ENCODE data around the gene RAD51B.

Gene RAD51B

DNA sequence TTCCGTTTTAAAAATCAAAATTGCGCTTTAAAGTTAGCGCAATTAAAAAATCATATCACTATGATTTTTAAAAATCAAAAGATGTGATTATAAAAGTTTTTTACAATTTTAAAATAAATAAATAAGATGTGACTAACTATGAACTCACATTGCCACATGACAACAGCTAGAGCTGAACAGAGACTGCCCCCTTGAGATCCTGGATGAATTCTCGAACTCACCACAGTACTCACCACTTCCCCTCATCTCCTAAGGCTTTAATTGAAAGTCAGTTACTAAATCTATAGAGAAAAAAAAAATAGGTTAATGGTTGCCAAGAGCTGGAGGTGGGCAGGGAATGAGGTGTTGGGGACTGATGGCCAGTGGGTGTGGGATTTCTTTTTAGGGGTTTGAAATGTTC, 589.1 kb downstream of the RAD51B start:
- Histone ChIP-seq H3K9ac (ENCODE audit: insufficient read length) (no peak overlapping the region), H3K4me3 (no peak overlapping the region), H3K9me3 (ENCODE audit: low read depth, low read length) (no peaks in the 10 kb centered on the region), H3K36me3 (ENCODE audit: insufficient read depth, low read length) (no peaks in the 10 kb centered on the region), H3K27ac (no peak overlapping the region)
- no peak for DNase-seq (ENCODE audit: low read depth, low spot score)
- no peak for TF ChIP-seq EZH2 (IDR thresholded peaks at IDR 0.05)
- TF ChIP-seq POLR2AphosphoS5 (IDR thresholded peaks at IDR 0.05; ENCODE audit: borderline replicate concordance, low read depth, low read length) = no peak
- no peak for TF ChIP-seq FOXP2 (optimal IDR thresholded peaks at IDR 0.05; ENCODE audit: control extremely low read depth, extremely low read length, insufficient read depth)

DNA sequence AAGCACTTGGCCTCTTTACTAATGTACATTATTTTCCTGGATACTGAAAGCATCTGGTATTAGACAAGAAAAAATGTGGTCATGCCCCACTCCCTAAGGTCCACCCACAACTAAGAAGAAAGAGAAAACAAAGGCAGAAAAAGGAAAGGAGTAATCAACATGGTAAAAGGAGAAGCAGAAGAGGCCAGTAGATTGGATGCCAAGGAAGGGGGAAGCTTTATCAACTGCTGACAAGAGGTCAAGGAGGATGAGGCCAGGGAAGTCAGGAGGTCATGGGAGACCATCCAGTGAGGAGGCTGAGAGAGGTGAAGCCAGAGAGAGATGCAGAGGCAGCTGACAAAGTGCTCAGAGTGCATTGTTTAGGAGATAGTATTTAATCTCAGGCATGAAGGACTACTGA, 589.8 kb downstream of the RAD51B start:
- H3K4me3 ChIP-seq = no peak overlapping the region
- no peaks in the 10 kb centered on the region for H3K36me3 ChIP-seq (ENCODE audit: insufficient read depth, low read length)
- no peak overlapping the region for H3K9ac ChIP-seq (ENCODE audit: insufficient read length)
- no peaks in the 10 kb centered on the region for H3K9me3 ChIP-seq (ENCODE audit: low read depth, low read length)
- no peak overlapping the region for H3K27ac ChIP-seq
- TF ChIP-seq POLR2AphosphoS5 (IDR thresholded peaks at IDR 0.05; ENCODE audit: borderline replicate concordance, low read depth, low read length) = no peak
- TF ChIP-seq EZH2 (IDR thresholded peaks at IDR 0.05) = no peak
- TF ChIP-seq FOXP2 (optimal IDR thresholded peaks at IDR 0.05; ENCODE audit: control extremely low read depth, extremely low read length, insufficient read depth) = no peak
- no peak for DNase-seq (ENCODE audit: low read depth, low spot score)

GRCh38 chr14:68412505-68413465, 593.2 kb downstream of the RAD51B start:
- no peak overlapping the region for H3K27ac ChIP-seq

DNA sequence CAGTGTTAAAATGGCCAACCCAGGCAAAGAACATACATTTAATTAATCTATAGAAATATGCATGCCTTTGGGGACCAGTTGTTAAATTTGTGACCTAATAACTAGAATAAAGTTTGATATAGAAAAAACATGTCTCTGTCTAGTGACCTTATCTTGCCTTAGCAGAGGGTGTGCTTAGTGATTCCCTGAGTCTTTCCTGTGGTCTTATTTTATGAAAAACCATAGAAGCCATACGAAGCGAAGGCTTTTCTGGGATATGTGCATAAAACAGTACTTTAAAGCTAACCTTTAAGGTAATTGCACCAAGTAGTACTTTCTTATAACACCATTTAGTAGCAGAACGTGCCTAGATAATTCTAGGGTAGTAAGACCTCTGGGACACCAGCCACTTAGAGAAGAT, 593.9 kb downstream of the RAD51B start:
- no peak for DNase-seq (ENCODE audit: low read depth, low spot score)
- no peaks in the 10 kb centered on the region for H3K36me3 ChIP-seq (ENCODE audit: insufficient read depth, low read length)
- H3K9ac ChIP-seq (ENCODE audit: insufficient read length) = no peak overlapping the region
- H3K4me3 ChIP-seq = no peak overlapping the region
- TF ChIP-seq POLR2AphosphoS5 (IDR thresholded peaks at IDR 0.05; ENCODE audit: borderline replicate concordance, low read depth, low read length) (no peak), FOXP2 (optimal IDR thresholded peaks at IDR 0.05; ENCODE audit: control extremely low read depth, extremely low read length, insufficient read depth) (no peak), EZH2 (IDR thresholded peaks at IDR 0.05) (no peak)
- no peak overlapping the region for H3K27ac ChIP-seq
- H3K9me3 ChIP-seq (ENCODE audit: low read depth, low read length) = no peaks in the 10 kb centered on the region

More at GRCh38 chr14:68412505-68413465, 593.2 kb downstream of the RAD51B start:
- H3K36me3 ChIP-seq (ENCODE audit: insufficient read depth, low read length) = no peaks in the 10 kb centered on the region
- no peak for DNase-seq (ENCODE audit: low read depth, low spot score)
- TF ChIP-seq EZH2 (IDR thresholded peaks at IDR 0.05) (no peak), FOXP2 (optimal IDR thresholded peaks at IDR 0.05; ENCODE audit: control extremely low read depth, extremely low read length, insufficient read depth) (no peak), POLR2AphosphoS5 (IDR thresholded peaks at IDR 0.05; ENCODE audit: borderline replicate concordance, low read depth, low read length) (no peak)
- H3K9ac ChIP-seq (ENCODE audit: insufficient read length) = no peak overlapping the region
- H3K9me3 ChIP-seq (ENCODE audit: low read depth, low read length) = no peaks in the 10 kb centered on the region
- H3K4me3 ChIP-seq = no peak overlapping the region

GRCh38 chr14:68414121-68414520, 594.5 kb downstream of the RAD51B start:
- TF ChIP-seq POLR2AphosphoS5 (IDR thresholded peaks at IDR 0.05; ENCODE audit: borderline replicate concordance, low read depth, low read length) (no peak), FOXP2 (optimal IDR thresholded peaks at IDR 0.05; ENCODE audit: control extremely low read depth, extremely low read length, insufficient read depth) (no peak)
- Histone ChIP-seq H3K36me3 (ENCODE audit: insufficient read depth, low read length) (no peaks in the 10 kb centered on the region), H3K9ac (ENCODE audit: insufficient read length) (no peak overlapping the region), H3K9me3 (ENCODE audit: low read depth, low read length) (no peaks in the 10 kb centered on the region), H3K27ac (no peak overlapping the region), H3K4me3 (no peak overlapping the region)
- no peak for DNase-seq (ENCODE audit: low read depth, low spot score)

DNA sequence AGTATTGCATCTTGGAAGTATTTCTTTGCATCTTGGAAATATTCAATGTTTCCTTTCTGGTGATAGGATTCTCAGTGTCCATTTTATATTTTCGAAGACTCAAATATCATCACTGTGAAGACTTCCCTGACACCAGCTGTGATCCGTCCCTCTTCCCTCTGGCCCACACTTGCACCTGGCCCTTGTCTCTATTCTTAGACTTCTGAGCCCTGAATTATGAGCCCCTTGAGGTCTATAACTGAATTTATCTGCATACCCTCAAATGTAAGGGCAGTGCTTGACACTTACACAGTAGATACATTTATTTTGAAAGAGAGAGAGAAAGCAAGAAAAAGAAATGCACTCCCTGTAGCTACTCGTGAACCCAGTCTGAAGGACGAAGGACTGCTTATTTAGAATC, 596.6 kb downstream of the RAD51B start:
- H3K36me3 ChIP-seq (ENCODE audit: insufficient read depth, low read length) = no peaks in the 10 kb centered on the region
- H3K4me3 ChIP-seq = no peak overlapping the region
- TF ChIP-seq POLR2AphosphoS5 (IDR thresholded peaks at IDR 0.05; ENCODE audit: borderline replicate concordance, low read depth, low read length) (no peak), EZH2 (IDR thresholded peaks at IDR 0.05) (no peak), FOXP2 (optimal IDR thresholded peaks at IDR 0.05; ENCODE audit: control extremely low read depth, extremely low read length, insufficient read depth) (no peak)
- no peaks in the 10 kb centered on the region for H3K9me3 ChIP-seq (ENCODE audit: low read depth, low read length)
- H3K27ac ChIP-seq = no peak overlapping the region
- DNase-seq (ENCODE audit: low read depth, low spot score) = no peak
- H3K9ac ChIP-seq (ENCODE audit: insufficient read length) = no peak overlapping the region

DNA sequence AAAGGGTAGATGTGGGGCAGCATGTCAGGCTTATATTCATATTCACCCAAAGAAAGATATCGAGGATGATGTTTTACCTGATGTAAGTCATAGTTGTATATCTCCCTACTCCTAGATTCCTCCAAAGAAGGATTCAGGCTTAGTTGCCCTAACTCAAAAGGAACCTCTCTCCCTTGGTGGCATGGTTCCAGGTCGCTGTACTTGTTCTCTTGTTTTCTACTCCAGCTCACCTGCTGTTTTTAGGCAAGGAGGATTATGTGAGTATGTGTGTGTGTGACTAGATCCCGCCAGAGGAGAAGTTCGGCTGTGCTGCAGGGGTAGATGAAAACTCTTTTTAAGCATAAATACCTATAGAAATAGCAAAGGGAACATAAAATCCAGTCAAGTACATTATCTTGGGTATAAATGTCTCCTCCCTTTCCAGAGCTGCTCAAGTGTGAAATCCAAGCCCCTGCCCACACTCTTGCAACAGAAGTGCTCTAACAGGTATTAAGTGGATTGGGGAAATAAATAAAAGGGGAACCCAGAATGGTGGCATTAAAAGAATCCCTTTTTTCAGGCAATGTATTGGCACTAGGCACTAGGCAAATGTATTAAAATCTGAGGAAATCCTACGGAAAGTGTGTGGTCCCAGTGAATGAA, 597.6 kb downstream of the RAD51B start:
- Histone ChIP-seq H3K9me3 (ENCODE audit: low read depth, low read length) (no peaks in the 10 kb centered on the region), H3K36me3 (ENCODE audit: insufficient read depth, low read length) (no peaks in the 10 kb centered on the region), H3K9ac (ENCODE audit: insufficient read length) (no peak overlapping the region), H3K4me3 (no peak overlapping the region), H3K27ac (no peak overlapping the region)
- no peak for TF ChIP-seq FOXP2 (optimal IDR thresholded peaks at IDR 0.05; ENCODE audit: control extremely low read depth, extremely low read length, insufficient read depth)
- no peak for TF ChIP-seq POLR2AphosphoS5 (IDR thresholded peaks at IDR 0.05; ENCODE audit: borderline replicate concordance, low read depth, low read length)
- TF ChIP-seq EZH2 (IDR thresholded peaks at IDR 0.05) = no peak
- DNase-seq (ENCODE audit: low read depth, low spot score) = no peak
